GM18498 (cell line): ENCODE results near the gene ESCO1.
"Not testable (repeated sequence)": the region's sequence is repeated elsewhere in the genome, so short reads cannot be mapped to it uniquely, and the experiment has no call there.

Source experiments
- ATAC-seq: cut with Tn5 transposase; IDR thresholded peaks from one replicate; pipeline ENCODE4 v1.9.1; 2021; ENCODE audit warnings: mild to moderate bottlenecking, moderate library complexity; ENCODE audit not compliant: unreplicated experiment

Gene ESCO1

GRCh38 chr18:21600526-21601410 lies at the start of gene ESCO1:
Gene ESCO1 (minus strand): TSS chr18:21600704. CDS start chr18:21574843, 25,861 bp downstream.
- peak; percentile 89 for ATAC-seq

GRCh38 chr18:21640375-21640774 lies 39.9 kb upstream of the ESCO1 start:
- not testable (repeated sequence) for ATAC-seq

- ATAC-seq: no peak
Measured at GRCh38 chr18:21638822-21639221, 38.3 kb upstream of the ESCO1 start.

GRCh38 chr18:21636769-21637168 lies 36.3 kb upstream of the ESCO1 start:
- no peak for ATAC-seq

GRCh38 chr18:21634588-21635199 lies 34.2 kb upstream of the ESCO1 start:
- no peak for ATAC-seq

GRCh38 chr18:21632393-21632792 lies 31.9 kb upstream of the ESCO1 start:
- ATAC-seq: no peak

- peak; percentile 98 for ATAC-seq
Measured at GRCh38 chr18:21629089-21629832, 28.8 kb upstream of the ESCO1 start.

- ATAC-seq: not testable (repeated sequence)
Measured at GRCh38 chr18:21621640-21622039, 21.1 kb upstream of the ESCO1 start.

- peak; percentile 99 for ATAC-seq
Measured at GRCh38 chr18:21612125-21613039, 11.9 kb upstream of the ESCO1 start, which contains the start of gene SNRPD1. Gene SNRPD1 (plus strand): TSS chr18:21612314. CDS start chr18:21612430, 116 bp downstream.

- peak; percentile 0 for ATAC-seq
Measured at GRCh38 chr18:21611401-21612124, 11.1 kb upstream of the ESCO1 start.

GRCh38 chr18:21605213-21605612 lies 4.7 kb upstream of the ESCO1 start:
- no peak for ATAC-seq

- ATAC-seq: no peak
Measured at GRCh38 chr18:21604671-21605070, 4.2 kb upstream of the ESCO1 start.

GRCh38 chr18:21602299-21602587 lies 1.7 kb upstream of the ESCO1 start:
- no peak for ATAC-seq

GRCh38 chr18:21599585-21600525 lies 649 bp downstream of the ESCO1 start:
- ATAC-seq: peak; percentile 52

- no peak for ATAC-seq
Measured at GRCh38 chr18:21598726-21599584, 1.5 kb downstream of the ESCO1 start.

- no peak for ATAC-seq
Measured at GRCh38 chr18:21597620-21598019, 2.9 kb downstream of the ESCO1 start.

GRCh38 chr18:21593540-21594257 lies 6.8 kb downstream of the ESCO1 start:
- ATAC-seq: no peak
